Sigmoid colon (tissue), 7 donors: ENCODE results near the gene KIF22. TPM values are rescaled to one million over a fixed set of nuclear protein-coding genes. Genes with fewer than 3 reads are reported as not detected.
"Not testable (repeated sequence)": the region's sequence is repeated elsewhere in the genome, so short reads cannot be mapped to it uniquely, and the experiment has no call there.

Source experiments
- DNase-seq: peaks from one replicate; pipeline ENCODE4 v3.0.0-alpha.2; 2019
- H3K27ac ChIP-seq, 4 donors: fragments of 200-600 bp; sonication (generic); one replicate each; pipeline ENCODE4 v1.5.1; 2016 to 2019; ENCODE audit warnings: mild to moderate bottlenecking in 1 of 4
- H3K27me3 ChIP-seq, 3 donors: fragments of 200-600 bp; sonication (generic); one replicate each; pipeline ENCODE4 v1.5.1; 2019; ENCODE audit warnings: mild to moderate bottlenecking in 1 of 3
- H3K36me3 ChIP-seq, 4 donors: fragments of 200-600 bp; sonication (generic); one replicate each; pipeline ENCODE4 v1.5.1; 2016 to 2019
- H3K4me1 ChIP-seq, 4 donors: fragments of 200-600 bp; sonication (generic); one replicate each; pipeline ENCODE4 v1.5.1; 2017 to 2019
- H3K4me3 ChIP-seq, 4 donors: fragments of 200-600 bp; sonication (generic); one replicate each; pipeline ENCODE4 v1.5.1; 2017 to 2019; ENCODE audit warnings: mild to moderate bottlenecking in 2 of 4, moderate library complexity in 1 of 4
- H3K9me3 ChIP-seq, 4 donors: fragments of 200-600 bp in 3 of 4; sonication (generic) in 3 of 4; one replicate each; pipeline versions ENCODE4 v1.5.1 to v1.6.1; 2013 to 2019
- EP300 ChIP-seq, 4 donors: sonication (generic); formaldehyde crosslinking; IDR thresholded peaks; one replicate each; pipeline ENCODE4 v1.6.1; 2017; ENCODE audit warnings: antibody characterized with exemption in 4 of 4
- POLR2A ChIP-seq, 2 donors: fragments of 450-650 bp; IDR thresholded peaks; one replicate each; pipeline ENCODE4 v1.6.1; 2016; ENCODE audit warnings: antibody characterized with exemption in 2 of 2, mild to moderate bottlenecking in 2 of 2, moderate library complexity in 2 of 2
- POLR2AphosphoS5 ChIP-seq, 4 donors: sonication (generic); formaldehyde crosslinking; IDR thresholded peaks; one replicate each; pipeline ENCODE4 v1.6.1; 2017; ENCODE audit warnings: antibody characterized with exemption in 4 of 4
- WGBS, 2 donors: extraction: QIAGEN DNeasy Blood & Tissue Kit; methylation state at CpG; one replicate each; pipeline ENCODE4 v1.1.7; 2013; 5-methylcytosine and 5-hydroxymethylcytosine counted together
- intact Hi-C: fragments of 100-400 bp; cut with DNase I; formaldehyde crosslinking; loops from one replicate; pipeline ENCODE4 v1.15.1; 2023
- polyA plus RNA-seq, 3 donors: library from polyadenylated mRNA; stranded (reverse); fragments of 200-250 nt; gene quantifications; one replicate each; pipeline ENCODE4 v1.2.3, GENCODE V29; 2013
- total RNA-seq, 4 donors: library from RNA; depleted of rRNA; stranded (reverse); fragments of >200 nt; gene quantifications; one replicate each; pipeline ENCODE4 v1.1.0, GENCODE V29; 2016
- TF ChIP-seq, protein P1 (sequence below), 4 experiments: fragments of 450-650 bp in 3 of 4; fragments of 200-600 bp in 1 of 4; IDR thresholded peaks; one replicate each; pipeline ENCODE4 v1.5.1; 2016 to 2019; ENCODE audit warnings: antibody characterized with exemption in 4 of 4, mild to moderate bottlenecking in 3 of 4, moderate library complexity in 2 of 4
- donor health status: healthy with polysubstance abuse.
- donor health status: Bipolar disorder and iron deficiency.
- donor health status: healthy.

The KIF22 gene
- total and polyA plus RNA-seq, 7 donors, result 11.5 to 71.5 (median 16.1) TPM

DNA sequence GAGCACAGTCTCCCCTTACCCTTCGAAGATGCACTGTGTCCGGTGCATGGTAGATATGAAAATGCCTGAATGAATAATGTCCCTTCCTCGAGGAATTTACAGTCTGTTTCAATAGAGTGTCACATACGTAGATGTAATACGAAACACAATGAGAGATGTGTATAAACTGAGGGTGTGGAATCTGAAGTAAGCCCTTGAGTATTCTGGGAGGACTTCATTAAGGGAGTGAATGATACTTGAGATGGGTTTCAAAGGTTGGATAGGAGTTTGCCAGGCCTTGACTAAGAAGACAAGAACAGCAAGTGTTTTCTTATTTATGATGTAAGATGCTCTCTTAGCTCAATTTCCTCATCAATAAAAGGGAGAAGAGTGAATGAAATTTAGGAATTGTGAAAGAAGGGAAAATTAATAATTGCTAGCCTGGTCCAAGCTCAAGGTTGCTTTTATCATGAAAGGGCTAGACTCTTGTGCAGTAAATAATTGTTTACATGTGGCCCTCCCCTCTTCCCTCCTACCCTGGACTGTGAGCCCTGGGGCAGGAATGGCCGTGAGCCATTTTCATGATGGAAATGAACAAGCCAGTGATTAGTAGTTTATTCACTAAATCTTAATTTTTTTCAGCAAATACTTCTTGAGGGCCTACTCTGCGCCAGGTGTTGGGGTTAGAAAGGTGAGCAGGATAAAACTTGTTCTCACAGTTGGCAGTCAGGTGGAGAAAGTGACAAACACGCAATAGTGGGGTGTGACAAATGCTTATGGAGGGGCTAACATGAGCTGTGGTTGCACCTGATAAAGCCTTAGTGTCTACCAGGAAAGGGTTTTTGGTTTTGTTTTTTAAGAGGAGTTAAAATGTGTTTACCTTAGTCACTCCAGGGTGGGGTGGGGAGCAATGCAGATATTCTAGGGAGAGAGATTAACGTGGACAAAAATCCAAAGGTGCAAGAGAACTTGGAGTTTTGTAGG is 1.6 kb downstream of the KIF22 start:
- TF ChIP-seq POLR2A (IDR thresholded peaks at IDR 0.05) (no peak), POLR2AphosphoS5 (IDR thresholded peaks at IDR 0.05) (no peak), EP300 (IDR thresholded peaks at IDR 0.05) (no peak)
- TF ChIP-seq, protein P1, sequence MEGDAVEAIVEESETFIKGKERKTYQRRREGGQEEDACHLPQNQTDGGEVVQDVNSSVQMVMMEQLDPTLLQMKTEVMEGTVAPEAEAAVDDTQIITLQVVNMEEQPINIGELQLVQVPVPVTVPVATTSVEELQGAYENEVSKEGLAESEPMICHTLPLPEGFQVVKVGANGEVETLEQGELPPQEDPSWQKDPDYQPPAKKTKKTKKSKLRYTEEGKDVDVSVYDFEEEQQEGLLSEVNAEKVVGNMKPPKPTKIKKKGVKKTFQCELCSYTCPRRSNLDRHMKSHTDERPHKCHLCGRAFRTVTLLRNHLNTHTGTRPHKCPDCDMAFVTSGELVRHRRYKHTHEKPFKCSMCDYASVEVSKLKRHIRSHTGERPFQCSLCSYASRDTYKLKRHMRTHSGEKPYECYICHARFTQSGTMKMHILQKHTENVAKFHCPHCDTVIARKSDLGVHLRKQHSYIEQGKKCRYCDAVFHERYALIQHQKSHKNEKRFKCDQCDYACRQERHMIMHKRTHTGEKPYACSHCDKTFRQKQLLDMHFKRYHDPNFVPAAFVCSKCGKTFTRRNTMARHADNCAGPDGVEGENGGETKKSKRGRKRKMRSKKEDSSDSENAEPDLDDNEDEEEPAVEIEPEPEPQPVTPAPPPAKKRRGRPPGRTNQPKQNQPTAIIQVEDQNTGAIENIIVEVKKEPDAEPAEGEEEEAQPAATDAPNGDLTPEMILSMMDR (IDR thresholded peaks at IDR 0.05), result no peak
- WGBS, 2 donors, result 60 to 66% methylated on average over 9 of the region's 9 CpGs
- Histone ChIP-seq H3K4me3 (no peak overlapping the region), H3K4me1 (peaks cover 0 to 21% (median 16%) of the 10 kb centered on the region in 4 donors), H3K27ac (no peak overlapping the region), H3K9me3 (no peaks in the 10 kb centered on the region), H3K27me3 (no peaks in the 10 kb centered on the region), H3K36me3 (peaks cover 0 to 6% (median 0%) of the 10 kb centered on the region in 4 donors)
- DNase-seq, result no peak
- intact Hi-C loops, result no loop called here

DNA sequence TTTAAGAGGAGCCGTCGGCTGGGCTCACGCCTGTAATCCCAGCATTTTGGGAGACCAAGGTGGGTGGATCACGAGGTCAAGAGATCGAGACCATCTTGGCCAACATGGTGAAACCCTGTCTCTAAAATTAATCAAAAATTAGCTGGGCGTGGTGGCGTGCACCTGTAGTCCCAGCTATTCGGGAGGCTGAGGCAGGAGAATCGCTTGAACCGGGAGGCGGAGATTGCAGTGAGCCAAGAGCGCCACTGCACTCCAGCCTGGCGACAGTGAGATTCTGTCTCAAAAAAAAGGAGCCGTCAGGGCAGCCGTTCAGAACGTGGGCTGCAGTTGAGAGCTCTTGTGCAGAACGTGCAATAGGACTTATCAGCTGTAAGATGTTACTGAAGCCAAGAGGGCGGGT is 2.6 kb downstream of the KIF22 start:
- WGBS, 2 donors, result 93 to 95% methylated on average over 18 of the region's 18 CpGs
- DNase-seq, intact Hi-C loops, H3K9me3 ChIP-seq, H3K27me3 ChIP-seq, H3K4me3 ChIP-seq, H3K27ac ChIP-seq: not testable (repeated sequence)
- Histone ChIP-seq H3K4me1 (peaks cover 0 to 21% (median 16%) of the 10 kb centered on the region in 4 donors), H3K36me3 (peaks cover 0 to 17% (median 0%) of the 10 kb centered on the region in 4 donors)

DNA sequence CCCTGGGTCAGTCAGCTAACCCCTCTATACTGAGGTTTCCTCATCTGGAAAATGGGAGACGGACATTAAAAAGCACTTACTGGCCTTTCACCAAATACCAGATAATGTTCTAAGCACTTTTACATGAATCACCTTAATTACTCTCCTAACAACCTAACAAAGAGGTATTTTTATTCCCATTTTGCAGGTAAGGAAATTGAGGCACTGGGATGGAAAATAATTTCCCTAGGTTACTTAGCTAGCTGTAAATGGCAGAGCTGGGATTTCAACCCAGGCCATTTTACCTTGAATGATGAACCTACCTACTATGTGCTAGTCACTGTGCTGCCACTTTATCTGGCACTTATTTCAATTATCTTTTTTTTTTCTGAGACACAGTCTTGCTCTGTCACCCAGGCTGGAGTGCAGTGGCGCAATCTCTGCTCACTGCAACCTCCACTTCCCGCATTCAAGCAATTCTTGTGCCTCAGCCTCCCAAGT is 3.7 kb downstream of the KIF22 start:
- H3K9me3 ChIP-seq, result no peaks in the 10 kb centered on the region

DNA sequence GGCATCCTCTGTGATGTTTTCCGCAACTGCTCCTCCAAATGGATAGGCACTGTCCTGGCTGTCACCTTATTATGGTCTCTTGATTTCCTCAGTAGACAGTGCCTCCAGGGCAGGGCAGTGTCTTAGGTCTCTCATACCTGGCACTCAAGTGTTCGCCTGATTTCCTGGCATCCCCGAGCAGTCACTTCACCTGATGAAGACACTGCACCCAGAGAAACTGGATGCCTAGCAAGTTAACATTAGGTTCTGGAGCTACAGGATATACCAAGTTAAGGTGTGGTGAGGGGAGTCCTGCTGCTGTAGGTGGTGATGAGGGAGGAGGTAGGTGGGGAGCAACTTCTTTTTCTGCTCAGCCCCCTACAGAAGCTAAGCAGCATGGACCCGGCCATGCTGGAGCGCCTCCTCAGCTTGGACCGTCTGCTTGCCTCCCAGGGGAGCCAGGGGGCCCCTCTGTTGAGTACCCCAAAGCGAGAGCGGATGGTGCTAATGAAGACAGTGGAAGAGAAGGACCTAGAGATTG is 11.9 kb downstream of the KIF22 start:
- peaks cover 0 to 34% (median 13%) of the 10 kb centered on the region in 4 donors for H3K36me3 ChIP-seq
- no peaks in the 10 kb centered on the region for H3K27me3 ChIP-seq
- no peak for DNase-seq
- intact Hi-C loops, result no loop called here
- peaks cover 0 to 14% (median 14%) of the 10 kb centered on the region in 4 donors for H3K4me1 ChIP-seq
- H3K9me3 ChIP-seq, result no peaks in the 10 kb centered on the region
- TF ChIP-seq, protein P1 (IDR thresholded peaks at IDR 0.05), result no peak
- TF ChIP-seq POLR2A (IDR thresholded peaks at IDR 0.05) (no peak), EP300 (IDR thresholded peaks at IDR 0.05) (no peak)
- H3K4me3 ChIP-seq, result no peak overlapping the region
- no peak overlapping the region for H3K27ac ChIP-seq
- WGBS, 2 donors, result 97% methylated on average over 8 of the region's 8 CpGs

More for the DNA sequence above, 3.7 kb downstream of the KIF22 start:
- 96 to 97% methylated on average over 3 of the region's 3 CpGs for WGBS, 2 donors
- Histone ChIP-seq H3K27ac (no peak overlapping the region), H3K36me3 (peaks cover 0 to 28% (median 5%) of the 10 kb centered on the region in 4 donors), H3K4me3 (no peak overlapping the region), H3K27me3 (no peaks in the 10 kb centered on the region), H3K4me1 (peaks cover 0 to 21% (median 16%) of the 10 kb centered on the region in 4 donors)
- DNase-seq, result no peak
- TF ChIP-seq POLR2AphosphoS5 (IDR thresholded peaks at IDR 0.05), result no peak
- TF ChIP-seq POLR2A (IDR thresholded peaks at IDR 0.05), result no peak
- no peak for TF ChIP-seq EP300 (IDR thresholded peaks at IDR 0.05)
- TF ChIP-seq, protein P1 (IDR thresholded peaks at IDR 0.05), result no peak
- intact Hi-C loops, result no loop called here

DNA sequence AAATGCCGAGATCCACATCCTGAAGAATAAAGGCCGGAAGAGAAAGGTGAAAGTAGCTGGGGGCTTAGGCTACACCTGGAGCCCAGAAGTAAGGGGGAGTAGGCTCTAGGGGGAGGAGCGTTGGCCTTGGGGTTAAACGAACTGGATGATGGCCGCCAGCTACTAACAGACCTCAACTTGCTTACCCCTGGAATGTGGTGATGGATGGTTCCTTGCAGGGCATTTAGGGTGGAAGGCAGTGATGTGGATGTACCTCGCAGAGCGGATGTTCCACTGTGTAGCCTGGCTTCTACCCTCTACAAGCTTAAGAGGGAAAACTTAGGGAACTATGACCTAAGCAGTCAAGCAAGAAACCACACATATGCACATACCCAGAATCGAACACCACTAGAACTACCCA is 13.5 kb downstream of the KIF22 start:
- peak overlapping the region in 1 of 4 donors; percentile 76 for H3K4me3 ChIP-seq
- WGBS, 2 donors, result 79 to 83% methylated on average over 8 of the region's 8 CpGs
- intact Hi-C loops, result no loop called here
- H3K9me3 ChIP-seq, result no peaks in the 10 kb centered on the region
- H3K27me3 ChIP-seq, result no peaks in the 10 kb centered on the region
- peak overlapping the region; percentile 91 to 99 (median 93) for H3K27ac ChIP-seq
- no peak for TF ChIP-seq POLR2A (IDR thresholded peaks at IDR 0.05)
- no peak for TF ChIP-seq EP300 (IDR thresholded peaks at IDR 0.05)
- TF ChIP-seq, protein P1 (IDR thresholded peaks at IDR 0.05), result no peak
- TF ChIP-seq POLR2AphosphoS5 (IDR thresholded peaks at IDR 0.05), result no peak
- peaks cover 0 to 29% (median 27%) of the 10 kb centered on the region in 4 donors for H3K4me1 ChIP-seq
- H3K36me3 ChIP-seq, result peaks cover 0 to 27% (median 13%) of the 10 kb centered on the region in 4 donors
- no peak for DNase-seq
